Activated CD8-positive, alpha-beta T cell treated with anti-CD3 and anti-CD28 coated beads, Interleukin-2, amount 10 ng/mL, durations not matched to agents 7 days and 5 days (primary cell): ENCODE data around the gene LRP11. TPM values are rescaled to one million over a fixed set of nuclear protein-coding genes. Genes with fewer than 3 reads are reported as not detected.

ENCODE experiments used
- ATAC-seq: fragments of 150-1000 bp; cut with Tn5 transposase; one replicate; pipeline ENCODE4 v1.10.0; 2021; ENCODE audit warnings: moderate library complexity
- CTCF ChIA-PET: fragments of 350-600 bp; sonication (Branson Sonifier 250); formaldehyde crosslinking; loops from one replicate; lab custom pipeline; 2021; ENCODE audit warnings: antibody characterized with exemption; lab: Charles Lee
- POLR2A ChIA-PET: fragments of 350-600 bp; sonication (Branson Sonifier 250); formaldehyde crosslinking; loops from one replicate; lab custom pipeline; 2021; ENCODE audit warnings: antibody characterized with exemption; lab: Charles Lee
- DNase-seq: peaks from one replicate; pipeline ENCODE4 v3.0.0-alpha.2; 2020
- H3K27ac Mint-ChIP-seq: one replicate; pipeline ENCODE4 v1.8.0; 2021; ENCODE audit warnings: mild to moderate bottlenecking, mixed read lengths
- H3K27me3 Mint-ChIP-seq: one replicate; pipeline ENCODE4 v1.8.0; 2021; ENCODE audit warnings: low read depth, mixed read lengths
- H3K36me3 Mint-ChIP-seq: one replicate; pipeline ENCODE4 v1.8.0; 2021; ENCODE audit warnings: low read depth, mixed read lengths
- H3K4me1 Mint-ChIP-seq: one replicate; pipeline ENCODE4 v1.8.0; 2021; ENCODE audit warnings: low read depth, mixed read lengths
- H3K4me3 Mint-ChIP-seq: one replicate; pipeline ENCODE4 v1.8.0; 2021; ENCODE audit warnings: mild to moderate bottlenecking, mixed read lengths
- H3K9me3 Mint-ChIP-seq: one replicate; pipeline ENCODE4 v1.8.0; 2022; ENCODE audit warnings: mixed read lengths; ENCODE audit not compliant: insufficient read depth
- total RNA-seq, 2 experiments: library from RNA; stranded (reverse); gene quantifications; one replicate each; pipeline ENCODE4 v1.2.3, GENCODE V29; 2021

Gene LRP11
- total RNA-seq, 2 experiments from 2014 or later, result 1.4 to 2.2 TPM

DNA sequence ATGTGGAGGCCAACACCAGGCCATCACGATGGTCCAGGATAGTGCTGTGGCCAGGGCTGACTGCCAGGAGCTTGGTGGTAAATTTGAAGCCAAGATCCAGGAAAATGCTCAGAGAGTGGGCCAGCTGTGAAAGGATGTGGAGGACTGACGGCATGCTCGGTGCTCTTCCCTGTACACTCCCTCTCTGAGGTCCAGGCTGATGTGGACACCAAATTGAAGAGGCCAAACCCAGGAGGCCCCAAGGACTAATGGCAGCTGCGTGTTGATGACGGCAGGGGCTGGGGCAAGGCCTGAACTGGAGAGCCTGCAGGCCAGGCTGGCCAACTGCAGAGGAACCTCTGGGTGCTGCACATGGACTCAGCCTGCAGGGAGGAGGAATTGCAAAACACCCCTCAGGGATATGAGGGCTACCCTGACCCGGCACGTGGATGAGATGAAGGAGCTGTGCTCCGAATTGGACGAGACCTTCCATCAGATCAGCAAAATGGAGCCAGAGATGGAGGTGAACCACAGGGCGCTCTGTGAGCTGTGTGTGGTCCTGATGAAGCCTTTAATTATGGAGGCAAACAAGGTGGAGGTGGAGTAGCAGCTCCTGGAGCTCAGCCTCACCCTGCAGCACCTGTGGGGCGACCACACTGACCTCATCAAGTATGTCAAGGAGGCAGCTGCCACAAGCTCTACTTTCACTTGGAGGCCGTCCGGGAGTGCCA, 40.7 kb upstream of the LRP11 start:
- no peak for DNase-seq
- H3K27ac Mint-ChIP-seq, result no peak overlapping the region
- H3K4me1 Mint-ChIP-seq, result no peaks in the 10 kb centered on the region
- H3K4me3 Mint-ChIP-seq, result no peak overlapping the region
- POLR2A ChIA-PET, result no interaction called here
- H3K36me3 Mint-ChIP-seq, result no peaks in the 10 kb centered on the region
- H3K27me3 Mint-ChIP-seq, result peaks cover 6% of the 10 kb centered on the region
- peaks cover 4% of the 10 kb centered on the region for H3K9me3 Mint-ChIP-seq
- no peak for ATAC-seq
- CTCF ChIA-PET, result interaction anchor here (1.1 kb wide), 1 partner anchor 70 kb away, joined by 4 read pairs; no protein-coding TSS in a partner anchor

DNA sequence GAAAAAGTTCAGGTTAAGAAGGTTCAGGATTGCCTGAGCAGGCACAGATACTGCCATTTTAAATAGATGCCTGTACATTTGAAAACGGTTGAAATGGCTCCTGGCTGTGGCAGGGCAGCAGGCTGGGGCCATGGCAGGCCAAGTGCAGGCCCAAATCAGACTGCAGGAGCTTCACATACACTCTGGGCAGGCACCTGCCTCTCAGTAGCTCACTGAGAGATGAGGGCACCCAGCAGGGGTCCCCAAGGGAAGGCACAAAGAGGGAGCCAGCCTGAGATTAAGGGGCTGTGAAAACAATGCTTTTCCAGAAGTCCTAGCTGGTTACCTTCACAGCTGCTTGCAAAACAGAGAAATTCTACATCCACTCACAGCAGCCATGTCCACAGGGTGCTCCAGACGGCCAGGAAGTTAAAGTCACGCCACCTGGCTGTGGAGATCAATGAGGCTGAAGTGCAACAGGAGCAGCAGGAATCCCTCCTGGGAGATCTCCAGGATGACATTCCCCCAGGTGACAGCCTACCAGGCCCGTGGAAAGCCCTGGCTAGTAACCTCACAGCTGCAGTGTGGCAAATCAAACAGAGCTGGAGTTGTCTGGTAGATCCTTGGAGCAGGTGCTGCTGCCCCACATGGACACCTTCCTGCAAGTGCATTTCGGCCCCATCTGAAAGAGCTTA, 39.9 kb upstream of the LRP11 start:
- DNase-seq, result no peak
- no peak overlapping the region for H3K27ac Mint-ChIP-seq
- CTCF ChIA-PET, result interaction anchor here (1.1 kb wide), 1 partner anchor 69 kb away, joined by 4 read pairs; no protein-coding TSS in a partner anchor

DNA sequence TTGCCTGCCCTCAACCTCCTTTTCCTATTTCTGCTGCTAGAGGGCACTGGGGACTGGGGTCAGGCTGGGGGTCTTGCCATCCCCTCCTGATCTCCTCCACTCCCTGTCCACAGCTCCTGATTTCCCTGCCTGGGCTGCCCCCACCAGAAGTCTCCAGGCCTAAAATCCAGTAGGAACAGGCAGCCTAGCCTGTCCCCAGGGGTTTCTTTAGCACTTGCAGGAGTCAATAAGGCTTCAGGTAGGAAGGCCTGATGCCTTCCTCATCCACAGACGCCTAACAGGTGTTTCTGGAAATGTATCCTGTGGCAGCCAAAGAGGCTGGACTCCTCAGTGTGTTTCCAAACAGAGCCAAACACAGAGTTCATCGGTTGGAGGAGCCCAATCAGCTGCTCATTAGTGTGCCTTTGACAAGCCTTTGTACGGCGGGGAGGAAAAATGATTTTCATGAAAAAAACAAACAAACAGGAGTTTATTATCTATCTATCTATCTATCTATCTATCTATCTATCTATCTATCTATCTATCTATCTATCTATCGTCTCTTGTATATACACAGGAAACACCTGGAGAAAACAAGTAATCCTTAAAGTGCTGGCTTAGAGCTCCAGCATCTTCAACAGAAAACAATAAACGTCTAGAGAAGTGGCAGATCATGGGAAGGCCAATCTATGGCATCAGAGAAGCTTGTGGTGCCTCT, 37.4 kb upstream of the LRP11 start:
- Mint-ChIP-seq H3K27ac (no peak overlapping the region), H3K9me3 (no peaks in the 10 kb centered on the region), H3K4me1 (peaks cover 2% of the 10 kb centered on the region), H3K36me3 (no peaks in the 10 kb centered on the region), H3K4me3 (no peak overlapping the region), H3K27me3 (peaks cover 4% of the 10 kb centered on the region)
- ChIA-PET CTCF (no interaction called here), POLR2A (no interaction called here)
- no peak for ATAC-seq
- DNase-seq, result no peak

More for the DNA sequence above, 39.9 kb upstream of the LRP11 start:
- ATAC-seq, result no peak
- H3K9me3 Mint-ChIP-seq, result peaks cover 4% of the 10 kb centered on the region
- no peak overlapping the region for H3K4me3 Mint-ChIP-seq
- H3K27me3 Mint-ChIP-seq, result peaks cover 6% of the 10 kb centered on the region
- no peaks in the 10 kb centered on the region for H3K4me1 Mint-ChIP-seq
- no peaks in the 10 kb centered on the region for H3K36me3 Mint-ChIP-seq
- POLR2A ChIA-PET, result no interaction called here

DNA sequence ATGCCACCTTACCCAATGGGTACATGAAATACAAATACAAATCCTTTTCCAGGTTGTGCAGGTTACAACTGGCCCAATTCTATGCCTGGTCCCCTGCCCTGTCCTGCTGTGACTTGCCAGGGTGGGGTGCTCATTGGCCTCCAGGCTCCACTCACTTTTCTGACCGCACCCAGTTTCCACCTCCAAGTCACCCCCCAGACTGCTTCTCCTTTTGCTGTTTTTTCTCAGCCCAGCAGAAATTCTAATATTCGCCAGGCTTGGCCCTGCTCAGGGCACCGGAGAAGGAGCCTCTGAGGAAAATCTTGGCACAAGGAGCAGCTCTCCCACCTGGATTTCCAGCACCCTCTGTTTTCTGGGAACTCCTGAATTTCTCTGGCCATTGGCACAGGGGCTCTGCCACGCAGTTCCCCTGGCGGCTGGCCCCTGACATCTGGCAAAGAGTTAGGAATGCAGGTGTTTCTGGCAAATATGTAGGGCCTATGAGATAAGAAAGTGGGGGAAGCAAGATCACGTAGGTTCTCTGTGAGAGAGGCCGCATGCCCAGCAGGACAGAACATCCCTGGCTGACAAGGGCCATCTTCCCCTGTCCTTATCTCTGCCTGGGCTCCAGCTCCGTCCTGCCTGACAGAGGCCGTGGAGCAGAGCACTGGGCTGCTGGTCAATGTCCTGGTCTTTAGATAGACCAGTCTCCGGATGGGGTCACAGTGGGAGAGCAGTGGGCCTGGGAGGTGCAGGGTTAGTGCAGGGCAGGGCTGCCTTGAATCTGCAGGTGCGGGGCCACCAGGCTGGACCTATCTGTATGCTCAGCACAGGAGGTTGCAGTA, 36.7 kb upstream of the LRP11 start:
- H3K4me1 Mint-ChIP-seq, result peaks cover 9% of the 10 kb centered on the region
- no peaks in the 10 kb centered on the region for H3K9me3 Mint-ChIP-seq
- no peak overlapping the region for H3K27ac Mint-ChIP-seq
- ATAC-seq (no peak), DNase-seq (no peak)
- H3K36me3 Mint-ChIP-seq, result no peaks in the 10 kb centered on the region
- ChIA-PET POLR2A (interaction anchor here (0.5 kb wide), 1 partner anchor 25 kb away, joined by 4 read pairs; no protein-coding TSS in a partner anchor), CTCF (no interaction called here)
- peaks cover 4% of the 10 kb centered on the region for H3K27me3 Mint-ChIP-seq
- no peak overlapping the region for H3K4me3 Mint-ChIP-seq

- Mint-ChIP-seq H3K27me3 (peaks cover 4% of the 10 kb centered on the region), H3K4me1 (peaks cover 15% of the 10 kb centered on the region), H3K4me3 (no peak overlapping the region), H3K9me3 (no peaks in the 10 kb centered on the region), H3K27ac (no peak overlapping the region), H3K36me3 (no peaks in the 10 kb centered on the region)
- POLR2A ChIA-PET, result interaction anchor here (0.5 kb wide), 1 partner anchor 24 kb away, joined by 4 read pairs; no protein-coding TSS in a partner anchor
- CTCF ChIA-PET, result no interaction called here
- no peak for DNase-seq
- ATAC-seq, result no peak
Measured at GRCh38 chr6:149899926-149900619, 35.9 kb upstream of the LRP11 start.

DNA sequence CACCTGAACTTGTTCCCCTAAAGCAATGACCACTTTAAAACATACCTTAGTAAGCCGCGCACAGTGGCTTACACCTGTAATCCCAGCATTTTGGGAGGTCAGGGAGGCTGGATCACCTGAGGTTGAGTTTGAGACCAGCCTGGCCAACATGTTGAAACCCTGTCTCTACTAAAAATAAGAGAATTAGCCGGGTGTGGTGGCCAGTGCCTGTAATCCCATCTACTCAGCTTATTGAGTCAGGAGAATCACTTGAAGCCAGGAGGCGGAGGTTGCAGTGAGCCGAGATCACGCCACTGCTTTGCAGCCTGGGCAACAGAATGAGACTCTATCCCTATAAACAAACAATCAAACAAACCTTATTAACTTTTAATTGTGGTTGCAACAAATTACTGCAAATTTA, 35.3 kb upstream of the LRP11 start:
- no peak for ATAC-seq
- CTCF ChIA-PET, result no interaction called here
- no peak overlapping the region for H3K27ac Mint-ChIP-seq

DNA sequence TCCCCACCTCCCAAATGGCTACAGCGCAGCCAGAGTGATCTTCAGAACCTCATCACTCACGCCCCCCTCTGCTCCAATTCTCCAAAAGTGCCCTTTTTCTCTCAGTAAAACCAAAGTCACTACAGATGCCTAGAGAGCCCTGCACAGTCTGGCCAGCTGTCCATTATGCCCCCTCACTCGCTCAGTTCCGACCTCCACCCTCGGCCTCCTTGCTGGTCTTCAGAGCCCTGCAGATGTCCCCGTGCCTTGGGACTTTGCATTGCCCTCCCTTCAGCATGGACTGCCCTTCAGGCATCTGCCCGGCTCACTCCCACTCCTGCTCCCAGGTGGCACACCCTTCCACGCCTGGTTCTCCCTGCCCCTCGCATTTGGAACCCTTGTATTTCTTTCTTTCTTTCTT, 34.8 kb upstream of the LRP11 start:
- Mint-ChIP-seq H3K9me3 (no peaks in the 10 kb centered on the region), H3K4me3 (no peak overlapping the region), H3K4me1 (peaks cover 16% of the 10 kb centered on the region), H3K27me3 (peaks cover 12% of the 10 kb centered on the region), H3K36me3 (no peaks in the 10 kb centered on the region), H3K27ac (no peak overlapping the region)
- no peak for ATAC-seq
- ChIA-PET POLR2A (no interaction called here), CTCF (interaction anchor here (0.8 kb wide), 1 partner anchor 33 kb away, joined by 3 read pairs; no protein-coding TSS in a partner anchor)
- no peak for DNase-seq

More for the DNA sequence above, 35.3 kb upstream of the LRP11 start:
- no peak for DNase-seq
- Mint-ChIP-seq H3K4me3 (no peak overlapping the region), H3K36me3 (no peaks in the 10 kb centered on the region), H3K9me3 (no peaks in the 10 kb centered on the region), H3K4me1 (peaks cover 16% of the 10 kb centered on the region), H3K27me3 (peaks cover 7% of the 10 kb centered on the region)
- POLR2A ChIA-PET, result no interaction called here

DNA sequence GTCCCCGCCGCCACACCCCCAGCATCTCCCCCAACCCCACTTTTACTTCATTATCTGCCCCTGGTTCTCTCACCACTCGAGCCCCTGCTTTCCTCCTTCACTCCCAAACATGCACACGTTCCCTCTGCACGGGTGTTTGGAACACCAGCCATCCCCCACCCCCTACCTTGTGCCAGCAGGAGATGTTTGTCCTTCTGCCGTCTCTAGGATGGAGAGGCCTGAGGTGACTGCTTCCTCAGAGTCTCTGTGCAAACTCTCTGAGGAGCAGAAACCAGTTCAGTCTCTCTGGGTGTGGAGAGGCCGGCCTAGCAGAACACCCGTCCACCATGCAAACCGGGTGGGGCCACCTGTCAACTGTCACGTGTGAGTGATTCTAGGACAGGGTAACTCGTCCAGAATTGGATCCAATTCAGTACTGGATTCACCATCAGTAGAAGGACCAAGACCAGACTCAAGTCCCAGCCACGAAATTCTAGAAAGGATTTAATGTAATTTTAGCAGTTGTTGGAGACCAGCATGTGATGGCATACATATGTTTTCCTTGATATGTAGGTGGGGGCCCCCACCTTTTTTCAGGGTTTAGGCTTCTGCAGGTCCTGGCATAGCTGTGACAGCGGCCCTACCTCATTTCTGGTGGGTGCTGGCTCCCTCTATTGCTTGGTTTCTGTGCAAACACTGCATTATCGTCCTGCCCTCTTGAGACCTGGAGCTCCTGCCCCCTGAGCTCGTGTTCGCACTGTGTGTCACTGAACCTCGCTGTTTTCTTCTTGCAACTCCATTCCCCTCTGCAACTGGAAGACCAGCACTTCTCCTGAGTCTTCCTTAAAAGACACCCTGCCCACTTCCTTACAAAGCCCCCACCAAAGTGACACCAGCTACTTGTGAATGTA, 33.9 kb upstream of the LRP11 start, which contains the start of gene RAET1E:
Gene RAET1E (minus strand): TSS at position 259 of the 890 bp plus-strand sequence. CDS start 7,212 bp downstream, outside the sequence.
- Mint-ChIP-seq H3K27ac (no peak within 1 kb of the TSS), H3K27me3 (peaks cover 18% of the 10 kb centered on the region)

DNA sequence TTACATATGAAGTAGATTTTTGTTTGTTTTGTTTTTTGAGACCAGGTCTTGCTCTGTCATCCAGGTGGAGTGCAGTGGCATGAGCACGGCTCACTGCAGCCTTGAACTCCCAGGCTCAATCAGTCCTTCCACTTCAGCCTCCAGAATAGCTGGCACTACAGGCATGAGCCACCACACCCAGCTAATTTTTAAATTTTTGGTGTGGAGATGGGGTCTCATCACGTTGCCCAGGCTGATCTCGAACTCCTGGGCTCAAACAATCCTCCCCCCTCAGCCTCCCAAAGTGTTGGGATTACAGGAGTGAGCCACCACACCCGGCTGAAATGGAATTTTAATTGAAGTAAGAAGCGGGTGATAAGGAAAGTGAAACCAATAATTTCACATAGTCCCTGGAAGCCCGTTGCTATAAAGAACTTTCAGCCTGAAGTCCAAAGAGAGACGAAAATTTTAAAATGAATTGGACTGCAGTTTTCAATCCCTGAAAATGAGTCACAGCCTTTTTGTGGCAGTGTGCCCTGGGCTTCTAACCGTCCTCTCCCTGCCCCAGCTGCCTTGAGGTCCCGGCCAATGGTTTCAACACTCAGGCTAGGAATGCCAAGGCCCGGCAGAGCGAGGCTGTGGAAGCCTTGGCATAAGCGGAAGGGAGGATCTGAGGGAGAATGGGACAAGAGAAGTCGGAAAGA, 33.0 kb upstream of the LRP11 start:
- peaks cover 18% of the 10 kb centered on the region for H3K4me1 Mint-ChIP-seq
- DNase-seq (no peak), ATAC-seq (no peak)
- H3K27me3 Mint-ChIP-seq, result peaks cover 23% of the 10 kb centered on the region
- CTCF ChIA-PET, result no interaction called here
- H3K27ac Mint-ChIP-seq, result no peak overlapping the region
- H3K9me3 Mint-ChIP-seq, result no peaks in the 10 kb centered on the region
- no peak overlapping the region for H3K4me3 Mint-ChIP-seq
- POLR2A ChIA-PET, result no interaction called here
- H3K36me3 Mint-ChIP-seq, result no peaks in the 10 kb centered on the region

More for the DNA sequence above, 33.9 kb upstream of the LRP11 start, which contains the start of gene RAET1E:
- DNase-seq, result no peak
- ATAC-seq, result no peak
- no peak within 1 kb of the TSS for H3K4me3 Mint-ChIP-seq
- ChIA-PET POLR2A (no interaction called here), CTCF (interaction anchor here (0.8 kb wide), 1 partner anchor 32 kb away, joined by 3 read pairs; no protein-coding TSS in a partner anchor)
- H3K36me3 Mint-ChIP-seq, result no peaks in the 10 kb centered on the region
- peaks cover 16% of the 10 kb centered on the region for H3K4me1 Mint-ChIP-seq
- no peaks in the 10 kb centered on the region for H3K9me3 Mint-ChIP-seq

DNA sequence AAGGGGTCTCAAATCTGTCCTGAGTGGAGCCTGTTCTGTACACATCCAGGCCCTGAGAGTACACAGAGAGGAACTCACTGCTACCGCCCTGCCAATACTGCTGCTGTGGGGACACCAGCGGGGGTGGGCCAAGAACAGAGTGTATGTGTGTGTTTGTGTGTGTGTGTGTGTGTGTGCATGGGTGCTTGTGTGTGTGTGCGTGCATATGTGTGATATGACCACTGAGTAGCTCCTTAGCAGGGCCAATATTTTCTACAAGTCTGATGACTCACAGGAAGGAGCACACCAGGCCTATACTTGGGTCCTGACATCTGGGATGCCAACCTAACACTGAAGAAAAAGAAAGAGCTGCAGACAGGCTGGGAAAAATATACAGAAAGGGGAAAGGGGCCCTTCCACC, 32.3 kb upstream of the LRP11 start:
- Mint-ChIP-seq H3K27ac (no peak overlapping the region), H3K36me3 (no peaks in the 10 kb centered on the region), H3K9me3 (no peaks in the 10 kb centered on the region), H3K4me1 (peaks cover 18% of the 10 kb centered on the region), H3K27me3 (peaks cover 23% of the 10 kb centered on the region), H3K4me3 (no peak overlapping the region)
- ATAC-seq (no peak), DNase-seq (no peak)
- ChIA-PET POLR2A (no interaction called here), CTCF (no interaction called here)
